Parathyroid adenoma (tissue), 2 donors: ENCODE data around the gene ARSB.

Experiments
- H2AFZ ChIP-seq: fragments of 300-600 bp; sonication (generic); one replicate; pipeline ENCODE4 v1.7.0; 2017; ENCODE audit warnings: antibody characterized with exemption, mild to moderate bottlenecking
- H3K27ac ChIP-seq: fragments of 300-600 bp; sonication (generic); one replicate; pipeline ENCODE4 v1.7.0; 2017
- H3K27me3 ChIP-seq: fragments of 300-600 bp; sonication (generic); one replicate; pipeline ENCODE4 v1.7.0; 2017; ENCODE audit warnings: low read length; ENCODE audit not compliant: control insufficient read depth, insufficient read depth
- H3K36me3 ChIP-seq: fragments of 300-600 bp; sonication (generic); one replicate; pipeline ENCODE4 v1.7.0; 2017; ENCODE audit warnings: low read length; ENCODE audit not compliant: control insufficient read depth, insufficient read depth
- H3K4me1 ChIP-seq: fragments of 300-600 bp; sonication (generic); one replicate; pipeline ENCODE4 v1.7.0; 2017; ENCODE audit warnings: control low read depth
- H3K4me2 ChIP-seq: fragments of 300-600 bp; sonication (generic); one replicate; pipeline ENCODE4 v1.7.0; 2017; ENCODE audit warnings: low read length
- H3K4me3 ChIP-seq: fragments of 300-600 bp; sonication (generic); one replicate; pipeline ENCODE4 v1.7.0; 2017; ENCODE audit warnings: low read depth, low read length
- H3K79me2 ChIP-seq: fragments of 300-600 bp; sonication (generic); one replicate; pipeline ENCODE4 v1.7.0; 2017; ENCODE audit warnings: control low read depth
- H3K9ac ChIP-seq: fragments of 300-600 bp; sonication (generic); one replicate; pipeline ENCODE4 v1.7.0; 2017; ENCODE audit warnings: mild to moderate bottlenecking
- H3K9me3 ChIP-seq: fragments of 300-600 bp; sonication (generic); one replicate; pipeline ENCODE4 v1.7.0; 2017; ENCODE audit warnings: low read length; ENCODE audit not compliant: control insufficient read depth
- TF ChIP-seq, protein P1 (sequence below): fragments of 300-600 bp; sonication (generic); IDR thresholded peaks from one replicate; pipeline ENCODE4 v1.7.0; 2017; ENCODE audit warnings: antibody characterized with exemption, mild to moderate bottlenecking
- donor health status: primary hyperparathyroidism.

The ARSB gene

DNA sequence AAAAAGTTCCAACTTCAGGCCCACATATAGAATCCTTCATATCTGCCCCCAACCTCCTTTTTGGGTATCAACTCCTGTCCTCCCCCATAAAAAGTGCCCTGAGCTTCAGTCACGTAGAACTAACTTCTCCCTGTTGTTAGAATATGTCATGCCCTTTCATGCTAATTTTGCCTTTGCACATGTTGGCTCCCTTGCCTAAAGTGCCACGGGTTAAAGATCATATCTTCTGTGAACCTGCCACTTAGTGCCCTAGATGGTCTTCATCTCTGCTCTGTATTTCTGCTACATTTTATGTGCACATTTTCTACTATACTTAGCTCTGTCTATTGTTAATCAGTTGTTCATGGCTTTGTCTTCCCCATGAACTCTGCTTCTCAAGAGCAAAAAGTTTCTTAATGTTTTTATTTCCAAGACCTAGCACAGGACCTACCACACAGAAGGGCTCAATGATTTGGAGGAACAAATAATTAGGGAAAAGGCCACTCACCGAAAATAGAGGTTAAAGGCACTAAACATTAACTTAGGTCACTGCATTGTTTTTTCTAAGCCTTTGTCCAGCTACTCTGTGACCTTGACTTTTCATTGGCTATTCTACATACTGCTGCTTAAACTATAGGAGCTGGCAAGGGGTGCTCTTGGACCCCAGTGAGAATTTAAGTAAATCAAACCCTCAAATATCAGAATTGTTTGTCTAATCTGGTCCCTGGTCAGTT, 94.3 kb downstream of the ARSB start:
- TF ChIP-seq, protein P1, sequence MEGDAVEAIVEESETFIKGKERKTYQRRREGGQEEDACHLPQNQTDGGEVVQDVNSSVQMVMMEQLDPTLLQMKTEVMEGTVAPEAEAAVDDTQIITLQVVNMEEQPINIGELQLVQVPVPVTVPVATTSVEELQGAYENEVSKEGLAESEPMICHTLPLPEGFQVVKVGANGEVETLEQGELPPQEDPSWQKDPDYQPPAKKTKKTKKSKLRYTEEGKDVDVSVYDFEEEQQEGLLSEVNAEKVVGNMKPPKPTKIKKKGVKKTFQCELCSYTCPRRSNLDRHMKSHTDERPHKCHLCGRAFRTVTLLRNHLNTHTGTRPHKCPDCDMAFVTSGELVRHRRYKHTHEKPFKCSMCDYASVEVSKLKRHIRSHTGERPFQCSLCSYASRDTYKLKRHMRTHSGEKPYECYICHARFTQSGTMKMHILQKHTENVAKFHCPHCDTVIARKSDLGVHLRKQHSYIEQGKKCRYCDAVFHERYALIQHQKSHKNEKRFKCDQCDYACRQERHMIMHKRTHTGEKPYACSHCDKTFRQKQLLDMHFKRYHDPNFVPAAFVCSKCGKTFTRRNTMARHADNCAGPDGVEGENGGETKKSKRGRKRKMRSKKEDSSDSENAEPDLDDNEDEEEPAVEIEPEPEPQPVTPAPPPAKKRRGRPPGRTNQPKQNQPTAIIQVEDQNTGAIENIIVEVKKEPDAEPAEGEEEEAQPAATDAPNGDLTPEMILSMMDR: no peak
- Histone ChIP-seq H3K4me3 (no peak overlapping the region), H3K4me1 (no peaks in the 10 kb centered on the region), H3K9ac (no peak overlapping the region), H3K9me3 (no peaks in the 10 kb centered on the region), H3K4me2 (no peak overlapping the region), H3K27ac (no peak overlapping the region), H3K36me3 (no peaks in the 10 kb centered on the region), H3K79me2 (no peaks in the 10 kb centered on the region), H2AFZ (no peak overlapping the region), H3K27me3 (no peaks in the 10 kb centered on the region)

- Histone ChIP-seq H2AFZ (no peak overlapping the region), H3K4me2 (no peak overlapping the region), H3K4me3 (no peak overlapping the region), H3K27me3 (no peaks in the 10 kb centered on the region), H3K36me3 (no peaks in the 10 kb centered on the region), H3K4me1 (no peaks in the 10 kb centered on the region), H3K79me2 (no peaks in the 10 kb centered on the region), H3K27ac (no peak overlapping the region), H3K9me3 (no peaks in the 10 kb centered on the region), H3K9ac (no peak overlapping the region)
- TF ChIP-seq, protein P1: no peak
Measured at GRCh38 chr5:78889369-78890140, 95.6 kb downstream of the ARSB start.

DNA sequence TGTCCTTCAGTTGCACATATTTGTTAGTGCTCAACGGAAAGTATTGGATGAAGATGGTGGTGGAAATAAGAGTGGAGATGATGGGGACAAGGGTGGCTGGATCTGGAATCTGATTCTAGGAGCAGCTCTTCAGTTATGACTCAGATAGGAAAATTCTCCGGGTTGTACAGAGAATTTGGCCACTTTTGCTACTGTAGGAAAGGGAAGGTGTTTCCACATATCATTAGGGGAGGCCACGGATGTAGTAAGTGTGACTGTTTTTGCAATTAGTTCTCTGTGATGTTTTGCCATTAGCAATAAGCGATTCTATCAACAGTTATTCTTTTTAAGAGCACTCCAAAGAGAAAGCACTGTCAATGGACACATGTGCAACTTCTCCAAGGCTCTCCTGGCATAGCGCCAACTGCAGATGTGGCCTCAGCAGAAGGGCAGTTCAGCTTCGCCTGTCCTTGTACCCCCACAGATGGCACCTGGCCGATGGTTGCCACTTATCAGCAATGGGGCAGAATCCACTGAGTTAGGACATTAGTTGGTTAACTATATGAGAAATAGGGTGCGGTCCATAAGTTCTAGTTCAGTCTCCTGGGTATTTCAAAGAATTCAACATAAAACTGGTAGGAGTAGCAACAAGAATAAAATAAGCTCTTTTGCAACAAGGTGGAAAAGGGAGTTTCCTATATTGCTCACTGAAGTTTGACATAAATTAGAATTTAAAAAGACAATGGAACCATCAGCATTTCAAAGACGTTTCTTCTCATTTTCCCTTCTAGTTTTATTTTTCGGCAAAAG, 96.3 kb downstream of the ARSB start:
- Histone ChIP-seq H3K4me1 (no peaks in the 10 kb centered on the region), H3K27me3 (no peaks in the 10 kb centered on the region), H3K79me2 (no peaks in the 10 kb centered on the region), H3K9ac (no peak overlapping the region), H3K9me3 (no peaks in the 10 kb centered on the region), H3K36me3 (no peaks in the 10 kb centered on the region), H3K4me3 (no peak overlapping the region), H2AFZ (no peak overlapping the region), H3K4me2 (no peak overlapping the region), H3K27ac (no peak overlapping the region)
- TF ChIP-seq, protein P1: no peak

DNA sequence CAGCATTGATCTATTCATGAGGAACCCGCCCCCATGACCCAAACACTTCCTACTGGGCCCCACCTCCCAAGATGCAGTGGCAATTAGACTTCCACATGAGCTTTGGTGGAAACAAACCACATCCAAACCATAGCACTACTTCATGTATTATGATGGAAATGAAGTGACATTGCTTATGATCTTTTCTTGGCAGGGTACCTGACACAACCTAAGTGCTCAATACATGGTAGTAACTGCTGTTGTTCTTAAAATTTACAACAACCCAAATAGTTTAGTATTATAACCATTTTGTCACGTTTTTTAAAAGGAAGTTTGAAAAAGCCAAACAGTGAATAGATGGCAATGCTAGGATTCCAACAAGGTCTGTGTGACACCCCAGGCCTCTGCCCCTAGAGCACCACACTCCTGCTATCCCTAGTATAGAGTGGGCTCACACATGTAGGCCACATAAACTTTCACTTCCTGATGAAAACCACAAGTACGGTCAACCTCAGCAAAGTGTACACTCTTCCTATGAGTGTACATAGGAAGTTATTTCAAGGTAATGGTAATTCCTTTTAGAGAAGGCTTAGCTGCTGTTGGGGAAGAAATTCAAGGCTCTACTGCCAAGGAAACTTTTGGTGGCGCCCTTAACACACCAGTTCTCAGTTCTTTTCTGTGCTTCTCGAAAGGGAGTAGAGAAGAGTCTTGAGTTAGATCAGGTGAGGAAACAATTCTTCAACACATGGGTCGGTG, 97.6 kb downstream of the ARSB start:
- H3K27me3 ChIP-seq: no peaks in the 10 kb centered on the region
- H3K9me3 ChIP-seq: no peaks in the 10 kb centered on the region
- no peaks in the 10 kb centered on the region for H3K79me2 ChIP-seq
- no peak overlapping the region for H3K9ac ChIP-seq
- H3K36me3 ChIP-seq: no peaks in the 10 kb centered on the region
- no peak overlapping the region for H3K4me2 ChIP-seq
- TF ChIP-seq, protein P1: no peak
- H3K4me3 ChIP-seq: no peak overlapping the region
- no peaks in the 10 kb centered on the region for H3K4me1 ChIP-seq
- H2AFZ ChIP-seq: no peak overlapping the region
- H3K27ac ChIP-seq: no peak overlapping the region
